ENCODE data around the gene CHCHD4.

Gene CHCHD4

GRCh38 chr3:14124615-14125192 lies at the start of gene CHCHD4, which contains the start of gene TMEM43:
TSS of gene CHCHD4 (minus strand) at chr3:14124870. CDS start at chr3:14124676, 194 bp downstream.
TSS of gene TMEM43 (plus strand) at chr3:14125052. CDS start at chr3:14125194, 142 bp downstream.
- DNase-seq (ENCODE audit: low read depth), result peak; percentile 99

- DNase-seq (ENCODE audit: low read depth), result no peak
Measured at GRCh38 chr3:14172496-14172895, 47.8 kb upstream of the CHCHD4 start.

DNA sequence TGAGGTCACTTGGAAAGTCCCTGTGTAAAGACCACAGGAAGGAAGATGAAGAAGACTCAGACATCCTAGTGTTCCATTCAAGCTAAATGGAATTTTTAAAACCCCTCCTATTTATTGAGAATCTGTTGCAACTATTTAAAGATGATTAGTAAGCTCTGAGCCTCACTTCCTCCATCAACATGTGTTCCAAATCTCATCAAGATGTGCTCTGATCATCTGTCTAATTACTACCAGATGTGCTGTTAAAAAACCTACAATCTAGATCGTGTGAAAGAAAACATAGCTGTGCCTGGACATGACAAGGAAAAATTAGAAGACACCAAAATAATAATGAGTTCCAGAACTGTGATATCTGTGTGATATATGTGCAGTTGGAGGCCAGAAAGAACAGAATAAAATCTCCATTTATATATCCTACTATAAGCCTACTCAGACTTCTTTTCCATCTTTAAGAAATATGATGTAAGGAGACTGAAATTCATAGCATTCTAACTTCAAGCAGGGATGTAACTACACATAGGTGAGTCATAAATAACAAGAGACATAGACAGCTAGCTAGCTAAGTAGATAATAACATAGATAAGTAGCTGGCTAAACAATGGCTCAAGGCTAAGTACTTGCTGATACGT lies 46.0 kb upstream of the CHCHD4 start:
- peak; percentile 96 for DNase-seq (ENCODE audit: low read depth)

GRCh38 chr3:14169871-14170270 lies 45.2 kb upstream of the CHCHD4 start:
- DNase-seq (ENCODE audit: low read depth), result peak; percentile 52

- no peak for DNase-seq (ENCODE audit: low read depth)
Measured at GRCh38 chr3:14169435-14169834, 44.8 kb upstream of the CHCHD4 start.

- peak; percentile 89 for DNase-seq (ENCODE audit: low read depth)
Measured at GRCh38 chr3:14166877-14167603, 42.4 kb upstream of the CHCHD4 start.

- peak; percentile 72 for DNase-seq (ENCODE audit: low read depth)
Measured at GRCh38 chr3:14162178-14162577, 37.5 kb upstream of the CHCHD4 start.

DNA sequence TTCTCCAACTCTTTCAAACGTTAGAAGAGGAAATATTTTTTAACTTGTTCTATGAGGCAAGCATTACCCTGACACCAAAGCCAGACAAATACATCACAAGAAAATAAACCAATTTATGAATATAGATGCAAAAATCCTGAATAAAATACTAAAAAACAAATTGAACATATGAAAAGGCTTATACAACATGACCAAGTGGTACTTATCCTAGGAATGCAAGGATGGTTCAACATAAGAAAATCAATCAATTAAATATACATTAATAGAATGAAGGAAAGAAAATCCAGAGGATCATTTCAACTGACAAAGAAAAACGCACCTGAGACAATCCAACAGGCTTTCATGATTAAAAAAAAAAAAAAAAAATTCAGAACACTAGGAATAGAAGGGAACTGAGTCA lies 36.6 kb upstream of the CHCHD4 start:
- no peak for DNase-seq (ENCODE audit: low read depth)

DNA sequence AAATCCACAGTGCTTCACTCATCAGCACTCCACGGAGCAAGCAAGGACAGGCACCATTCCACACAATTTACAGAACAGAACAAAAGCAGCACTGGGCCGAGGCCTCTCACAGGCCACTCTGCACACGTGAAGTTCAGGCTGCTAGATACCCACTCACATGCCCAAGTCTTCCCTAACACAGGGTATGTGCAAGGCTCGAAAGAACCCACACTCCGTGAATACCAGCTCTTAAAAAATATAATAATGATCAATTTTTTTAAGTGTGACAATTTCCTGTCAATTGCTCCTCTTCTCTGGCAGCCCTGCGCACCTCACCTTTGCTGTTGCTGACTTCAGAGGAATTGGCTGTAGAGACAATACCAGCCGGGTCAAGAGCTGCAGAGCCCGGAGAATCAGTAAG lies 34.8 kb upstream of the CHCHD4 start:
- DNase-seq (ENCODE audit: low read depth), result no peak

DNA sequence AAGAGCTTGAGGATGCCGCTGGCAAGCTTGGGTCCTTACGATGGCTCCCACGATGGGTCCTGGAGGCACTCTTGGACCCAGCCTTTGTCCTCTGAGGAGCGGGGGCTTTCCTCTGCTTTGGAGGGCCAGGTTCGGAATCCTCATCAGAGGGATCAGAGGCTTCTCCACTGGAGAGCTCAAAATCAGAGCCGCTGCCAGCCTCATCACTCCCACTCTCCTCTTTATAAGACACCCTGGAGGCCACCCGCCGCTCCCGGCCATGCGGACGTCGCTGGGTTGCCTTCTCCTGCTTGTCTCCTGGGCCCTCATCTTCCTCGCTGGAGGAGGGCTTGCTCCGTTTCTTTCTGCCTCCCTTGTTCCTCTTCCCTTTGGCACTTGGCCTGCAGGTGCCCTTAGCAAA lies 33.7 kb upstream of the CHCHD4 start:
- DNase-seq (ENCODE audit: low read depth), result no peak

- DNase-seq (ENCODE audit: low read depth), result no peak
Measured at GRCh38 chr3:14157951-14158350, 33.3 kb upstream of the CHCHD4 start.

GRCh38 chr3:14156843-14157561 lies 32.3 kb upstream of the CHCHD4 start:
- DNase-seq (ENCODE audit: low read depth), result no peak

DNA sequence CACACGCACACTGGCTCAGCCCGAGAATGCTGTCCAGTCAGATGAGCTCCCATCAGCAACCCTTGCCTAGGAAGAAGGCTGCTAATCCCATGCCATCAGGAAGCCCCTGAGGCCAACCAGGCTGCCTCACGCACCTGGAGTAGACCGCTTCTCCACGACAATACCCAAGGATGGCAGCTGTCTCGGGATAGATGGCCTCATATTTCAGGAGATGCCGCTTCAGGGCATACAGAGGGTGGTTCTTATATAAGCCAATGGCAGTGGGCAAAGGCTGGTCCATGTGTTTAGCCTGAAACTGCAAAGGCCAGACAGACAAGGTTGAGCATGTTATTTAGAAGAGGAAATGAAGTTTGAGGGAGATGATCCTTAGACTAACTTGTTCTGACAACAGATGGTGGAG lies 31.5 kb upstream of the CHCHD4 start:
- no peak for DNase-seq (ENCODE audit: low read depth)

DNA sequence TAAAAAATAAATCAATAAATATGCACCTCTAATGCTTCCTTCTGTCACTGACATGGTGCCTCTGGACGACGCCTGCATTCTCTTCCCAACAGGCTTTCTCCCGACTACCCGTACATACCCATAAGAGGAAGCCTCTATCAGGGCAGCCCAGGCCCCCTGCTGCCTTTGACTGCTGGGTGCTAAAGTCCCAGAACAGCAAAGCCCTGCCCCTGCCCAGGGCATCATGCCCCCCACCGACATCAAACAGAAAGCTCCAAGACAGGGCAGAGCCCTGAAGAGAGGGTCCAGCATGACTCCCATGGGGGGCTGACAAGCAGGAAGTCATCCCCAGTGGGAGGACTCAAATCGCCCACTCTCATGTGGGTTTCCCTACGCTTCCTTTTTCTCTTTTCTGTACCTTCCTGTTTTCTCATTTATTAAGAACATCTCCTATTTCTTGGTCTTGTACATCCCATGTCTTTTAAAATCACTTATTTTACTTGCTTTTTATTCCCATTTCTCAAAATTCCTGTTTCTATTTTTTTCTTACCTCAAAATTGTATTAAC lies 30.3 kb upstream of the CHCHD4 start:
- no peak for DNase-seq (ENCODE audit: low read depth)

DNA sequence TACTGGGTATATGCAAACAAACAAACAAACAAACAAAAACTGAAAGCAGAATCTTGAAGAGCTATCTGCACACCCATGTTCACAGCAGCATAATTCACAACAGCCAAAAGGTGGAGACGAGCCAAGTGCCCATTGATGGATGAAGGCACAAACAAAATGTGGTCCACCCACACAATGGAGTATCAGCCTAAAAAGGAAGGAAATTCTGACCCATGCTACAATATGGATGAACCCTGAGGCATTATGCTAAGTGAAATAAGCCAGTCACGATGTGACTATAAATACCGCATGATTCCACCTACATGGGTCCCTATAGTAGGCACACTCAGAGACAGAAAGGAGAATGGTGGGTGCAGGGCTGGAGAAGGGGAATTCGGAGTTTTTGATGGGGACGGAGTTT lies 29.6 kb upstream of the CHCHD4 start:
- no peak for DNase-seq (ENCODE audit: low read depth)

GRCh38 chr3:14153663-14154062 lies 29.0 kb upstream of the CHCHD4 start:
- no peak for DNase-seq (ENCODE audit: low read depth)

DNA sequence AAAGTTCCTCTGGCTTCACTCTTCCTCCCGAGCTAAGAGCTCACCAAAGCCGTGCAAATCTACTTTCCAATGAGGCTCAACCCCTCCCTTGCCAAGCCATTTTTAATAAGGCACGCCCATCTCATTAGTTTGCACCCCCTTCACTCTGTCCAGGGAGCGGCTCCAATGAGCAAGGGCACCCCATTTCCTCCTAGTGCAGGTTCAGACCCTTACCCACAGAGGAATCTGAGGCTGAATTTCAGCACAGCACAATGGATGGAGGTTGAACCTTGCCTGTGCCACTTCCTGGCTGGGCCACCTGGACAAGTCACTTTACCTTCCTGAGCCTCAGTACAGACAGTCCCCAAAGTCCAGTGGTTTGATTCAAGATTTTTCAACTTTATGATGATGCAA lies 28.3 kb upstream of the CHCHD4 start:
- no peak for DNase-seq (ENCODE audit: low read depth)

DNA sequence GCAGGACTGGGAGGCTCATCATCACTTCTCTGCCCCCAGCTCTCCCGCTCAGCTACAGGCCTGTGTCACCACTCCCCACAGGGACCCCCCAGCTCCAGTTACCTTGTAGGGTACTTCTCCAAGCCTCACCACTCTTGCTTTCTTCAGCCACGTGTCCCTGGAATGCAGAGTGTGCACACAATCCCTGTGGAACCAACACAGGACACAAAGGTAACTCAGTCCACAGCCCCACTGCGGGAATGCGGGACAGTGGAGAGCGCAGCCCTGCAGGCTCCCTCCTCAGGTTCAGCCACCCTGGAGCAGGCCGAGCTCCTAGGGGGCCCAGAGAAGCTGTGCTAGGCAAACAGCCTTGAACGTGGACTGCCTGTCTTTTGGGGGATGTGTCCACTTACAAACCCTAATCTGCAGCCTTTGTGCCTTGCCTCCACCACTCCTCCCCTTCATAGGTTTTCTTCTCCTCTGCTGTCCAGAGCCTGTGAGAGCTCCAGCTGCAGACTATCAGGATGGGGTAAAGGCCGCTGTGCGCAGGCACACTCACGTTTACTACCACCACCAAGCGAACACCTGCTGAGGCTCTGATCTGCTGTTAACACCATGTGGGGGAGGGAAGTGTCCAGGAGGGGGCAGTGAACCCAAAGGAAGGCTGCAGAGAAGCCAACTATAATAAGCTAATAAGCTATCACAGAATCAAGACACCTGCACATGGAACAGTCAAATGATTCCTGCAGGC lies 27.7 kb upstream of the CHCHD4 start:
- no peak for DNase-seq (ENCODE audit: low read depth)

GRCh38 chr3:14151471-14152083 lies 26.9 kb upstream of the CHCHD4 start:
- DNase-seq (ENCODE audit: low read depth), result no peak

GRCh38 chr3:14150491-14151230 lies 26.0 kb upstream of the CHCHD4 start:
- DNase-seq (ENCODE audit: low read depth), result no peak

GRCh38 chr3:14150078-14150477 lies 25.4 kb upstream of the CHCHD4 start:
- no peak for DNase-seq (ENCODE audit: low read depth)

All from iris pigment epithelial cell (primary cell).